ENCODE data around the gene MDC1. TPM values are rescaled to one million over a fixed set of nuclear protein-coding genes. Genes with fewer than 3 reads are reported as not detected.

Gene MDC1
- total and polyA plus RNA-seq, 2 donors from 2014 or later = 9.5 to 47.9 TPM

- TF ChIP-seq, protein P1, sequence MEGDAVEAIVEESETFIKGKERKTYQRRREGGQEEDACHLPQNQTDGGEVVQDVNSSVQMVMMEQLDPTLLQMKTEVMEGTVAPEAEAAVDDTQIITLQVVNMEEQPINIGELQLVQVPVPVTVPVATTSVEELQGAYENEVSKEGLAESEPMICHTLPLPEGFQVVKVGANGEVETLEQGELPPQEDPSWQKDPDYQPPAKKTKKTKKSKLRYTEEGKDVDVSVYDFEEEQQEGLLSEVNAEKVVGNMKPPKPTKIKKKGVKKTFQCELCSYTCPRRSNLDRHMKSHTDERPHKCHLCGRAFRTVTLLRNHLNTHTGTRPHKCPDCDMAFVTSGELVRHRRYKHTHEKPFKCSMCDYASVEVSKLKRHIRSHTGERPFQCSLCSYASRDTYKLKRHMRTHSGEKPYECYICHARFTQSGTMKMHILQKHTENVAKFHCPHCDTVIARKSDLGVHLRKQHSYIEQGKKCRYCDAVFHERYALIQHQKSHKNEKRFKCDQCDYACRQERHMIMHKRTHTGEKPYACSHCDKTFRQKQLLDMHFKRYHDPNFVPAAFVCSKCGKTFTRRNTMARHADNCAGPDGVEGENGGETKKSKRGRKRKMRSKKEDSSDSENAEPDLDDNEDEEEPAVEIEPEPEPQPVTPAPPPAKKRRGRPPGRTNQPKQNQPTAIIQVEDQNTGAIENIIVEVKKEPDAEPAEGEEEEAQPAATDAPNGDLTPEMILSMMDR (IDR thresholded peaks at IDR 0.05; ENCODE audit: borderline replicate concordance, extremely low read depth, insufficient read depth) = no peak
- H3K9ac ChIP-seq (ENCODE audit: low read length in 3 of 3) = peak overlapping the region in 2 of 3 donors; percentile 74
- H3K27ac ChIP-seq (ENCODE audit: low read depth in 2 of 2, low read length in 2 of 2) = peak overlapping the region; percentile 84 to 88
- H3K9me3 ChIP-seq (ENCODE audit: control insufficient read depth in 2 of 3, insufficient read depth in 1 of 3, low read length in 3 of 3) = no peaks in the 10 kb centered on the region
- no peaks in the 10 kb centered on the region for H3K27me3 ChIP-seq (ENCODE audit: control insufficient read depth, insufficient read depth, low read length)
- peaks cover 0 to 20% (median 11%) of the 10 kb centered on the region in 3 donors for H3K36me3 ChIP-seq (ENCODE audit: control insufficient read depth in 2 of 3, insufficient read depth in 3 of 3, low read length in 3 of 3)
- no peak for FAIRE-seq
- H3K4me1 ChIP-seq (ENCODE audit: control insufficient read depth in 2 of 3, insufficient read depth in 2 of 3, low read depth in 1 of 3, low read length in 3 of 3) = peaks cover 0 to 4% (median 4%) of the 10 kb centered on the region in 3 donors
- DNase-seq = no peak
- intact Hi-C loops (cut with DNase I) = no loop called here
- peak overlapping the region; percentile 63 to 99 (median 71) for H3K4me3 ChIP-seq (ENCODE audit: low read length in 3 of 3)
Observed at GRCh38 chr6:30716879-30717128, 277 bp downstream of the MDC1 start.

- TF ChIP-seq, protein P1 (IDR thresholded peaks at IDR 0.05; ENCODE audit: borderline replicate concordance, extremely low read depth, insufficient read depth) = no peak
- intact Hi-C loops (cut with DNase I) = no loop called here
- Histone ChIP-seq H3K9me3 (ENCODE audit: control insufficient read depth in 2 of 3, insufficient read depth in 1 of 3, low read length in 3 of 3) (no peaks in the 10 kb centered on the region), H3K4me3 (ENCODE audit: low read length in 3 of 3) (no peak overlapping the region), H3K9ac (ENCODE audit: low read length in 3 of 3) (no peak overlapping the region), H3K27ac (ENCODE audit: low read depth in 2 of 2, low read length in 2 of 2) (no peak overlapping the region), H3K36me3 (ENCODE audit: control insufficient read depth in 2 of 3, insufficient read depth in 3 of 3, low read length in 3 of 3) (peaks cover 4 to 34% (median 16%) of the 10 kb centered on the region in 3 donors), H3K4me1 (ENCODE audit: control insufficient read depth in 2 of 3, insufficient read depth in 2 of 3, low read depth in 1 of 3, low read length in 3 of 3) (peaks cover 0 to 11% (median 7%) of the 10 kb centered on the region in 3 donors), H3K27me3 (ENCODE audit: control insufficient read depth, insufficient read depth, low read length) (no peaks in the 10 kb centered on the region)
- FAIRE-seq = no peak
- no peak for DNase-seq
Observed at GRCh38 chr6:30714263-30714662, 2.8 kb downstream of the MDC1 start.

GRCh38 chr6:30712441-30712945 is 4.6 kb downstream of the MDC1 start:
- no peak overlapping the region for H3K27ac ChIP-seq (ENCODE audit: low read depth in 2 of 2, low read length in 2 of 2)
- TF ChIP-seq, protein P1 (IDR thresholded peaks at IDR 0.05; ENCODE audit: borderline replicate concordance, extremely low read depth, insufficient read depth) = no peak
- intact Hi-C loops (cut with DNase I) = no loop called here
- no peak overlapping the region for H3K9ac ChIP-seq (ENCODE audit: low read length in 3 of 3)
- DNase-seq (peak in 1 of 5 donors; percentile 8), FAIRE-seq (no peak)
- H3K9me3 ChIP-seq (ENCODE audit: control insufficient read depth in 2 of 3, insufficient read depth in 1 of 3, low read length in 3 of 3) = no peaks in the 10 kb centered on the region
- H3K27me3 ChIP-seq (ENCODE audit: control insufficient read depth, insufficient read depth, low read length) = no peaks in the 10 kb centered on the region
- H3K4me1 ChIP-seq (ENCODE audit: control insufficient read depth in 2 of 3, insufficient read depth in 2 of 3, low read depth in 1 of 3, low read length in 3 of 3) = peaks cover 0 to 18% (median 7%) of the 10 kb centered on the region in 3 donors
- H3K36me3 ChIP-seq (ENCODE audit: control insufficient read depth in 2 of 3, insufficient read depth in 3 of 3, low read length in 3 of 3) = peaks cover 4 to 34% (median 16%) of the 10 kb centered on the region in 3 donors
- no peak overlapping the region for H3K4me3 ChIP-seq (ENCODE audit: low read length in 3 of 3)

Data from kidney (tissue), 14 donors.